SU-DHL-6 (cell line): ENCODE data around the gene CXXC5.

Experiments
- CTCF ChIP-seq: fragments of 200-600 bp; sonication (generic); IDR thresholded peaks from one replicate; pipeline ENCODE4 v1.5.1; 2017; ENCODE audit warnings: antibody characterized with exemption, mild to moderate bottlenecking, low read length, moderate library complexity; ENCODE audit not compliant: insufficient read depth, poor library complexity, severe bottlenecking
- EZH2phosphoT487 ChIP-seq: fragments of 200-600 bp; sonication (generic), shearing (Covaris generic); conservative IDR thresholded peaks from 2 replicates; pipeline ENCODE4 v1.6.1; 2018; ENCODE audit warnings: mild to moderate bottlenecking, antibody characterized with exemption, low read length, moderate library complexity, mixed read lengths

- no peak for TF ChIP-seq EZH2phosphoT487
- no peak for TF ChIP-seq CTCF
Observed at GRCh38 chr5:139652788-139653241, 4.7 kb downstream of the CXXC5 start.
